NOMO-1 (cell line): Measurements from ENCODE around the gene OPA1.
A peak's percentile ranks its signal among the peaks of the same experiment; 100 is the strongest.

Source experiments
- DNase-seq, 2 experiments: peaks; one replicate each; lab custom pipeline; 2025; ENCODE audit not compliant: unreplicated experiment in 2 of 2; lab: John Stamatoyannopoulos, UW

The OPA1 gene, protein sequence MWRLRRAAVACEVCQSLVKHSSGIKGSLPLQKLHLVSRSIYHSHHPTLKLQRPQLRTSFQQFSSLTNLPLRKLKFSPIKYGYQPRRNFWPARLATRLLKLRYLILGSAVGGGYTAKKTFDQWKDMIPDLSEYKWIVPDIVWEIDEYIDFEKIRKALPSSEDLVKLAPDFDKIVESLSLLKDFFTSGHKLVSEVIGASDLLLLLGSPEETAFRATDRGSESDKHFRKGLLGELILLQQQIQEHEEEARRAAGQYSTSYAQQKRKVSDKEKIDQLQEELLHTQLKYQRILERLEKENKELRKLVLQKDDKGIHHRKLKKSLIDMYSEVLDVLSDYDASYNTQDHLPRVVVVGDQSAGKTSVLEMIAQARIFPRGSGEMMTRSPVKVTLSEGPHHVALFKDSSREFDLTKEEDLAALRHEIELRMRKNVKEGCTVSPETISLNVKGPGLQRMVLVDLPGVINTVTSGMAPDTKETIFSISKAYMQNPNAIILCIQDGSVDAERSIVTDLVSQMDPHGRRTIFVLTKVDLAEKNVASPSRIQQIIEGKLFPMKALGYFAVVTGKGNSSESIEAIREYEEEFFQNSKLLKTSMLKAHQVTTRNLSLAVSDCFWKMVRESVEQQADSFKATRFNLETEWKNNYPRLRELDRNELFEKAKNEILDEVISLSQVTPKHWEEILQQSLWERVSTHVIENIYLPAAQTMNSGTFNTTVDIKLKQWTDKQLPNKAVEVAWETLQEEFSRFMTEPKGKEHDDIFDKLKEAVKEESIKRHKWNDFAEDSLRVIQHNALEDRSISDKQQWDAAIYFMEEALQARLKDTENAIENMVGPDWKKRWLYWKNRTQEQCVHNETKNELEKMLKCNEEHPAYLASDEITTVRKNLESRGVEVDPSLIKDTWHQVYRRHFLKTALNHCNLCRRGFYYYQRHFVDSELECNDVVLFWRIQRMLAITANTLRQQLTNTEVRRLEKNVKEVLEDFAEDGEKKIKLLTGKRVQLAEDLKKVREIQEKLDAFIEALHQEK

DNA sequence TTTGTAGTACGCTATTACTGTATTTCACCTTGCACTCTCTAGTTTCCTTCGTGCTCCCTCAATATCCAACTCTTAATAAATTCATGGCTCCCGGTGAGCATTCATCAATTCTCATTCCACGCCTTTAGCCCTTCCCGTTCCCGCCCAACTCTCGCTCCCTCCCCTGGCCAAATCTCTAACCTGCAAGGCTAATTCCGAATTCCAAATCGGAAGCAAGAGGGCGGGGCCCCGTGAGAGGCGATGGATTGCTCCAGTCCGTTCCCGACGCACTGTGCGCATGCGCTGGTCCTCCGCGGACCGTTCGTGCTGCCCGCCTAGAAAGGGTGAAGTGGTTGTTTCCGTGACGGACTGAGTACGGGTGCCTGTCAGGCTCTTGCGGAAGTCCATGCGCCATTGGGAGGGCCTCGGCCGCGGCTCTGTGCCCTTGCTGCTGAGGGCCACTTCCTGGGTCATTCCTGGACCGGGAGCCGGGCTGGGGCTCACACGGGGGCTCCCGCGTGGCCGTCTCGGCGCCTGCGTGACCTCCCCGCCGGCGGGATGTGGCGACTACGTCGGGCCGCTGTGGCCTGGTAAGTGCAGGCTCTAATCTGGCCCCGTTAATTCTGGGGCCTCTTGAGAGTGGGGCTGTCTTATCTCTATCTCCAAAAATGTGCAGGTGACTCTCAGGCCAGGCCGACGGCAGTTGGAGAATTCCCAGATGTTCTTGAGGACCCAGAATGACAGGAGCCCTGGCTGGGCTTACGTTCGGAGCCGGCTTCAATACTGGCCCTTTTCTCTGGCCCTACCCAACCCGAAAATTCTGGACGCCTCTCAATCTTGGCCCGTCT, at the start of gene OPA1:
Gene OPA1, plus strand, starts transcription at position 368 of the 827 bp plus-strand sequence. Its CDS starts 170 bp downstream, at position 538.
- peak; percentile 97 to 98 for DNase-seq

DNA sequence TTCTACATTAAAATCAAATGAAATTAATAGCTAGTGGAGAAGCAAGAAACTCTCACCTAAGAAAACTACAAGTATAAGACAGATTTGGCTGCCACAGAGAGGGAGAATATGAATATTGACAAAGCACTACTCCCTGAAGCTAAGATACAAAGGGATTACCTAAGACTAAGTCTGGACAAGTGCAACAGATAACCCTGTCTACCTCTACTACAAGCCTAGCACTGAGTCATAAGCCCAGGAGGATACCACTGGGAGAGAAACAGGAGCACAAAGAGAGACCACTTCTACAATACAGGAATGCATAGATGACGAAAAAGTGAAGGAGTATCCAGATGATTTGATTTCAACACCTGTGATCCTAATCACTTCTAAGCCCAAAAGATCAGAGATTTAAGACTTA, 48.7 kb upstream of the OPA1 start:
- no peak for DNase-seq

DNA sequence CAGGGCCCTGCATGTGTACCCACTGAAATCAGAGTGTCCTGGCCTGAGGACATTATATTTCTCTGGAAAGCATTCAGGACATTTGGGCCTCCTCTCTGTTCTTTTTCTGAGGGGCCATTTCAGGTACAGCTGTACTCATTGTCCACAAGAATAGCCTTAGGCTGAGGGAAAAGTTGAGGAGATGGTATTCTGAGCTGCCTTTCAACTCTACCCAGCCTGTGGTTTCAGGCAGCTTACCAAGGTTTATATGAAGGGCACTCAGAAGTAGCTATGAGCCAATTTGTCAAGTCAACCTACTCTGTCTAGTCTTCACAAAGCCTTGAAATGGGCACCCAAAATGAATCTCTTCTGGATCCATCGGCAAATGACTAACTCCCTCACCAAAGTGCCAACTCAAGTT, 47.7 kb upstream of the OPA1 start:
- no peak for DNase-seq

DNA sequence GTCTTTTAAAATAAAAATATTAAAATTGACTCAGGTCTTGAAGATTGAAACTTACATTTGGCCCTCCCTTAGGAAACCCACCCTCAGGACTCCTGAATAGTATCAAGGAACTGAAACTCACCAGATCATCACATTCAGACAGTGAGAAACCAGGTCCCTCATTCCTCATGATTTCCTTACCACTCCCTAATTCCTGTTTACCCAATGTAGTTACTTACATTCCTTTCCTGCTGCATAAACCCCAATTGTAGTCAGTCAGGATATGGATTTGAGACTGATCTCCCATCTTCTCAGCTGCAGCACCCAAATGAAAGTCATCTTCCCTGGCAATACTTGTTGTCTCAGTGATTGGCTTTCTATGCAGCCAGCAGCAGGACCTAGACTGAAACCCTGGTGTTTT, 46.9 kb upstream of the OPA1 start:
- DNase-seq: no peak

DNA sequence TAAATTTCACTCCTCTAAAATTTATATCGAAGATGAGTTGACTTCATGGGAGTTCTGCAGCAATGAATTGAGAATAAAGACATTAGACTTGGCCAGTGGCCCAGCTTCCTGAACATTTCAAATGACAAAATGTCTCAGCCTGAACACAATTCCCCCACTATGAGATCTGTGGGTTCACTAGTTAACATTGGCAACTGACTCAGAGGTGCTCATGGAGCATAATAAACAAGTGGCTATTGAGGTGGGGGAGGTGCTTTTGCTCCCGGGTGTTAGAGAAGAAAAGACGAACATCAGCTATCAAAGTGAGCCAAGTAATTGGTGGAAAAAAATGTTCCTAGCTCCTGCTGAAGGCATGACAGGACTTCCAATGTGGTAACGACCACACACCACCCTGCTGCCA, 44.6 kb upstream of the OPA1 start:
- DNase-seq: no peak

DNA sequence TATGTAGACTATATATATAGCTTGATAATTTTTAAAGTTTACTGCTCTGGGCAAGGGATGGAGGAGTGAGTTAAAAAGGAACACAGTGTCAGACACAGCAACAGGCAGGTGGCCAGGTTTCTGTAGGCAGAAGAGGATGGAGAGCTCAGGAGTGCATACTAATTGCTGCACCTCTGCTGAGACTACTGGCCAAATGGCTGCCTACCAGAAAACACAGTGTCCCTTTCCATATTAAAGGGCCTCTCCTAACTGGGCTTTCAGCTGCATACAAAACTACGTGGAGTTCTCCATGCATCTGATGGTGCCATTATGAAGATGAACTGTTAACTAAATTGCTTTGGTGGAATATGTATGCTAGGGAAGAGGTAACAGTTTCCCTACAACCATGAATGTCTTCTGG, 40.1 kb upstream of the OPA1 start:
- no peak for DNase-seq

DNA sequence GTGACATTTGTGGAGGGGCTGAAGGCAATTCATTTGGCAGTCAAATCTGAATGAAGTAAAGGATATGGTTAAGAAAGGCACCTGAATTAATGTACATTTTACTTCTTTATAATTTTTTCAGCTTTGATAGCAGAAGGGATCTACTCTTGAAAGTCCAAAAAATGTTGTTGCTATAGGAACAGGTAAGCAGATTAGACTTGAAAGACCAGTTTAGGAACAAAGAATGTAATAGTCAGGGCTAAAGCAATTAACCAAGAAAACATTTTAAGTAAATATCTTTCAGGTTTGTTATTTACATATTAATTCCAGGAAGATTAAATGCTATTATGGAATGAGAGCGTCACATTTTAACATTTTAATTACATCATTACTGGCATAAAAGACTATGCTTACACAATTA, 39.4 kb upstream of the OPA1 start:
- DNase-seq: no peak

DNA sequence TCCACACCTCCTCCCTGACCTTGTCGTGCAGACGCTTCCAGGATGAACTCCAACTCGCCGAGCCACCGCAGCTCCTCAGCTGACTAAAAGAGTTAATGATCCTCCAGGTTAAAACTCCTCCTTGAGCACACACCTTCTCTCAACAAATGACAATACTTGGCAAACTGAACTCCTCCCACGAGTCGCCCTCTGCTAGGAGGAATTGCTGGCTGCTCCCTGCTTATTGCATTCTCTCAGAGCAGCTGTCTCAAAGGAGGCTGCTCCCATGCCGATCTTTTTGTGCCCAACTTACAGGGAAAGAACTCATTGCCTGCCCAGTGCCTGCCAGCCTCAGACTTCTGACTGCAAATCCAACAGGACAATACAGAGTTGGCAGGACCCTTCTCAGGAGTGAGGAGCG, 38.2 kb upstream of the OPA1 start, which contains the start of gene ATP13A4:
Gene ATP13A4, minus strand, starts transcription at position 85 of the 400 bp plus-strand sequence. CDS start 96 bp downstream, outside the sequence.
- no peak for DNase-seq

DNA sequence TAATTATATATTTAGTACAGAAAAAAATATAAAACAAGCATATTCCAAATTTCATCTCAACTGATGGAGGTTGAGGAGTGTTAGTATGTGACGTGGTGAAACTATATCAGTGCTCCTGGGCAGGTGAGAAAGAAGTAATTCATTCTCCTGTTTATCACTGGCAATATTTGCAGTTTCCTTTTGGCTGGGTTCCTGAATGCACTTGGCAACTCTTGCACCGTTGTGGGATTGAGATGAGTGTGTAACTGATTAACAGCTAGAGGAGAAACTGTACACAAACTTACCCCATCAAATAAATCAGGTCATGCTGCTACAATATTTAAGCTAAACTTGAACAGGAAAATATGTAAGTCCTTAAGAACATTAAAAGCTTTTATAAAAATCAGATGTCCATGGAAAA, 36.2 kb upstream of the OPA1 start:
- no peak for DNase-seq

DNA sequence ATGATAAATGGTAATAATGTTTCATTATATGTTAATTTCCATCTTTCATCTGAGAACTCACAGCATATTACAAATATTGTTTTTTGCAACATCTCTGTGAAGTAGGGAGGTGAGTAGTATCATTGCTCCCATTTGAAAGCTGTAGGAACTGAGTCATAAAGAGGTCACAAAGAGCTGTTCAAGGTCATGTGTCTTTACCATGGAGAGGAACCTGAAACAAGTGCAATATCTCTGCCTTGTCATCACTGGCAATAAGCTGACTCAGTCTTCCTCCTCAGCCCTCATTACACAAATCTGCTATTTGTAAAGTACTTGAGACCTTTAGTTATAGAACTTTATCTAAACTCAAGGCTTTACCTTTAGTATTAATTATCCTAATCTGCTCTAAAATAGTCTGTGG, 33.9 kb upstream of the OPA1 start:
- DNase-seq: peak in 1 of 2 experiments; percentile 4

DNA sequence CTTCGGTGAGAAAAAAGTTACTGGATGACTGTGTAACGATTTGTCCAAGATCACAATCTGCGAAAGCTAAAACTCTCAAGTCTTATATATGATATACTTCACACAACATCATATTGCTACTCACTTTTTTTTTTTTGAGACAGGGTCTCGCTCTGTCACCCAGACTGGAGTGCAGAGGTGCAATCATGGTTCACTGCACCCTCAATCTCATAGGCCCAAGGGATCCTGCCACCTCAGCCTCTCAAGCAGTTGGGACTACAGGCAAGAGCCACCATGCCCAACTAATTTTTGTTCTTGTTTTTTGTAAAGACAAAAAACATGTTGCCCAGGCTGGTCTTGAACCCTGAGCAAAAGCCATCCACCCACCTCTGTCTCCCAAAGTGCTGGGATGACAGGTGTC, 32.9 kb upstream of the OPA1 start:
- no peak for DNase-seq

DNA sequence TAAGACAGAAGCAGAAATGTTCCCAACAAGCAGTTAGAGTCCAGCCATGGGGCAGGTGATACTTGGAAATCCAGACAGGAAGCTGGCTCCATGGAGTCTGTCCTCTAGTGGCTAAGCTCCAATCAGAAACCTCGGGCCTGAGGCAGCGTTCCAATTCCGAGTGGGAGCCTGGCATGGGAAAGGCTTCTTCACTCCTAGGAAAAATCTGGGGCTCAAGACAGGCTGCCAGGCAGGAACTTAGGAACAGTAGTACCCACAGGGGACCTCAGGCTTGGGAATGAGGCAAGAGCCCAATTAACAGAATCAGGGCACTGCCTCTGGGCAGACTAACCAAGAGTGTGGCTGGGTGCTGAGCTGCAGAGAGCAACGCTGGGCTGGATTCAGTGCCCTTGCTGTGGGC, 32.1 kb upstream of the OPA1 start:
- no peak for DNase-seq

DNA sequence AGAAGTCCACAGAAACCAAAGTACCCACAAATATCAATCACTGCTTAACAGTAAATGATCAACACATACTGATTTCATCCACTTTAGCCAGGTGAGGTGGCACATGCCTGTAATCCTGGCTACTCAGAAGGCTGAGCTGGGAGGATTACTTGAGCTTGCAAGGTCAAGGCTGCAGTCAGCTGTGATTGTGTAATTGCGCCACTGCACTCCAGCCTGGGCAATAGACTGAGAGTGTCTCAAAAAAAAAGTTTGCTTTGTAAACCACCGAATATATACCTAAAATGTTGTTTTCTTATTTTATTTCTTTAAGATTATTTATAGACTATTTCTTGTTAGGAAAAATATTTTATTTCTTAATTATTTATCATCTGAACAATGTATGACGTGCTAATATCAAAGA, 29.6 kb upstream of the OPA1 start:
- DNase-seq: peak in 1 of 2 experiments; percentile 4

DNA sequence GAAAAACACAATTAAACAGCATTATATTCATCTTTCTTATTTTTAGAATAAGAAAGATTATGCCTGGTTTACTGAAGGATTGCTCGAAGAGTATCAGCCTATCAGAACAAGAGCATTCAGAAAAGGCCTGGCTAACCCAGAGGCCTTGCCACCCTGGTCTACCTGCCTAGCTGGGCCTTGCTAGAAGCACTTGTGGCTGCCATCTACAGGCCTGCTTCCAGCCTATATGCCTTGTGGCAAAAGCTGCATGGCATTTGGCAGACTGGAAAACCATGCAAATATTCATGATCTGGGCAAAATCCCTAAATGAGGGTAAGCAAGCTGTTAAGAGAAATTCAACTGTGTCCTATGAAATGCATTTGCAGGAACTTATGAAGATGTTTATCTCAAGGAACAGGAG, 29.0 kb upstream of the OPA1 start:
- DNase-seq: no peak

DNA sequence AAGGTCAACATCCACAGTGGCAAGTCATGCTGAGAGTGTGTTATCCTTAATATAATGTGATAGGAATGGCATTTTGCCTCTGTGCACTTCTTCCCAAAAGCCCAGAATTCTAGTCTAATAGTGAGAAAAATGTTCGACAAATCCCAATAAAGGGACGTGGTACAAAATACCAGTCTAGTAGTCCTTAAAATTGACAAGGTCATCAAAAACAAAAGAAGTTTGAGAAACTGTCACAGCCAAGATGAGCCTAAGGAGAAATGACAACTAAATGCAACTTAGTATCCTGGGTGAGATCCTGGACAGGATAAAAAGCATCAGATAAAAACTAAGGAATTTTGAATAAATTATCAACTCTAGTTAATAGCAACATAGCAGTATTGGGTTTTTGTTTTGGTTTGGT, 23.9 kb upstream of the OPA1 start:
- DNase-seq: no peak

DNA sequence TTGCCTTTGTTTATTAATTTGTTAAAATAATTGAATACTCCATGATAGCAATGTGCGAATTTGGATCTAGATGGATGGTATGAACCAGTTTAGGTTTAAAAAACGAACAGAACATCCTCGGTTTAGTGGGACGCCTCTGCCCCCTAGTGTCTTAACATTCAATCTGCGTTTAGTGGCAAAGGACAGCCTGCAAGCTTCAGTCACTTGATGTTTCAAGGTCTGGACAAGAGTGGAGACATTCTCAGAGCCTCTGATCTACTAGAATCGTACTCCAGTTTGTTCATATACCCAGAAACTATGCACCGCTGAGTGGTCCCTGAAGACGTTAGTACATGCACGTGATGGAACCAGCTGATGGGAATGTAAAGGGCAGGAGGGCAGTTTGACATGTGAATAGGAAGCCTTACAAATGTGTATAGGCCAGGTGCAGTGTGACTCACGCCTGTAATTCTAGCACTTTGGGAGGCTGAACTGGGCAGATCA, 20.5 kb upstream of the OPA1 start:
- DNase-seq: peak; percentile 72 to 73

DNA sequence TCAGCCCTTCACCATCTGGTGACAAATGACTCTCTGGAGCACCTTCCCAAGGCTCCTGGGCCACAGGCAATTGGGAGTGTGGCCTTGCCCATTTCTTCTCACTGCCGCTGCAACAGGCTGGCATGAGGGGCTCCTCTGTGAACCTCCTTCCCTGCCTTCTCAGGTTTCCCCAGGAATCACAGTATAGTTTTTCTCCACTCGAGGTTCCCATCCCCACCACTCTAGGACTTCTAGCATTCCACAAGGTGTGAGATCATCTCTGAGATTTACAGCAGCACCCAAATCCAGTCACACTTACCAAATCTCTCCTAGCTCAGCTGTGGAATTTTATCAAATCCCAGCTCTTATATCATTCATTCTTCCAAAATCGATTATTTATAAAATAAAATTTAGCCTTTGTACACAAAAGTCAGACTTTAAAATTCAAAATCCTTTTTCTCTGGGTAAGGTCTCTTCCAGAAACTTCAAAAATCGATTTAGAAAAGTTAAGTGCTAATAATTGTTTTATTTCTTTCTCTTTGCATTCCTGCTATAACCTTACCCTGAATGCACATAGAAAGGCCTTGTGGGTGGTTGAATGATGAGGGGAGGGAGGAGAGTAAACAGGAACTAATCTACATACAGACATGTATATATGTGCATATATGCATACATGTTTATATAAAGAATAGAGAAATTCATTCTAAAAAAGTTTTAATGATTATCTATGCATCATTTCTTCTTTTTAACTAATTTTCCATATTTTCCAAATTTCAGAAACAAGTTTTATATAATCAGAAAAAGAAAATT, 19.4 kb upstream of the OPA1 start:
- DNase-seq: no peak

DNA sequence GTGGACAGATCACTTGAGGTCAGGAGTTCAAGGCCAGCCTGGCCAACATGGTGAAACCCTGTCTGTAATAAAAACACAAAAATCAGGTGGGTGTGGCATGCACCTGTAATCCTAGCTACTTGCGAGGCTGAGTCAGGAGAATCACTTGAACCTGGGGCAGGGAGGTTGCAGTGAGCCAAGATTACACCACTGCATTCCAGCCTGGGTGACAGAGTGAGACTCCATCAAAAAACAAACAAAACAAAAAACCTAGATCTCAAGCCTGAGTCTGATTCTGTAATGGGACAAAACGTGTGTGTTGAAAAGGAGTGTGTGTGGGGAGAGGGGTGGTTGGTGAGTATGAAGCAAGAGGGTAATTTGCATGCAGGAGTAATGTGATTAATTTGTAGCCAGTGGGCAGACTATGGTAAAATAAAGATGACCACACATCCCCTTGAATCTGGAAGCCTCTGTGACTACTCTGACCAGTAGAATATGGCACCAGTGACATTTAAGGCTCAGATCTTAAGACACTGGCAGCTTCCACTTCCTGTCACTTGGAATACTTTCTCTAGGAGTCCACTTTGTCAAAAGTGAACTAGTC, 18.4 kb upstream of the OPA1 start:
- DNase-seq: peak; percentile 89 to 90

DNA sequence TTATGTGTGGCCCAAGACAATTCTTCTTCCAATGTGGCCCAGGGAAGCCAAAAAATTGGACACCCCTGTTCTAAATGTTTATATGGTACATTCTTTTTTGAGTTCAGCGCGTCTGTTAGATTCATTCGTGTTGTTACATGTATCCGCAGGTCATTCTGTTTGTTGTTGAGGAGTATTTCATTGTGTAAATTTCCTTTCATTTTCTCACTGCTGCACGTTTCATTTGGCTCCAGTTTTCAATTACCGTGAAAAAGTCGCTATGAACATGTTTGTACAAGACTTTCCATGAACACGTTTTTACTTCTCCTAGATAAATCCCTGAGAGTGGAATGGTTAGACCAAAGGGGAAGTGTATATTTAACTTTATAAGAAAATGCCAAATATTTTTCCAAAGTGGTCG, 7.5 kb upstream of the OPA1 start:
- DNase-seq: no peak
